ENCODE measurements around the gene SOWAHC. TPM values are rescaled to one million over a fixed set of nuclear protein-coding genes. Genes with fewer than 3 reads are reported as not detected.

Gene SOWAHC
- total and polyA plus RNA-seq, 2 of the 13 experiments (the other 11 are each of a cell fraction or from before 2014, with no cell fraction given) = 21.2 to 22.5 TPM

DNA sequence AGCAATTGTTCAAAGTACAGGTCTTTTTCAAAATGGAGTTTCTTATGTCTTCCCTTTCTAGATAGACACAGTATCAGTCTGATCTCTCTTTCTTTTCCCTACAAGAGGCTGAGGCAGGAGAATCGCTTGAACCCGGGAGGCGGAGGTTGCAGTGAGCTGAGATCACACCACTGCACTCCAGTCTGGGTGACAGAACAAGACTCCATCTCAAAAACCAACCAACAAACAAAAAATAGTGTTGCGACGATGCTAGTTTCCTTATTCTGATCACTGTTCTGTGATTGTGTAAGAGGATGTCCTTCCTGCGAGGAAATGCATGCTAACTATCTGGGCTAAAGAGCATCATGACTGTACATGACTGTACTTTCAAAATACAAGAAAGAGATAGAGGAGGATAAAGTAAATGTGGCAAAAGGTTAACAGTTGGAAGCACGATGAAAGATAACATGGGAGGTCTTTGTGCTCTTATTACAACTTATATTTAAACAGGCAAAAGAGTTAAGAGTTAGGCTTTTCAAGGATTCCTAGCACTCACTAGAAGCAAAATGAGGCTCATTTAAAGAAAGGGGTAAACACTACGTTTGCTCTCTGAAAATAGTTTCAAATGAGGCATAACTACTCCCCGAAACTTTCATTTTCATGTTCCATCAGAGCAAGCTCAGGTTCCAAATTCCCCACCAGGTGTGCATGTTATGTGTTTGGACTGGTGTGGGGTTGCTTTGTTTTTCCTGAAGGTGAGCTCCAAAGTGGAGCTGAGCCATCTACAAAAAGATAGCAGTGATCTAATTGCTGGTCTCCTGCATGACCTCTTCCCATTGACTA is 23.8 kb downstream of the SOWAHC start (continued):
- TF ChIP-seq ZKSCAN8 (CRISPR knock-in tag; IDR thresholded peaks at IDR 0.05; ENCODE audit: borderline replicate concordance) = peak; percentile 12; the same call in 1 of the 2 replicates
- 0 out of 2 replicates have a peak, but pooled peaks have one; percentile 25 for TF ChIP-seq ZNF564 (CRISPR knock-in tag; IDR thresholded peaks at IDR 0.05)
- TF ChIP-seq, protein P1, sequence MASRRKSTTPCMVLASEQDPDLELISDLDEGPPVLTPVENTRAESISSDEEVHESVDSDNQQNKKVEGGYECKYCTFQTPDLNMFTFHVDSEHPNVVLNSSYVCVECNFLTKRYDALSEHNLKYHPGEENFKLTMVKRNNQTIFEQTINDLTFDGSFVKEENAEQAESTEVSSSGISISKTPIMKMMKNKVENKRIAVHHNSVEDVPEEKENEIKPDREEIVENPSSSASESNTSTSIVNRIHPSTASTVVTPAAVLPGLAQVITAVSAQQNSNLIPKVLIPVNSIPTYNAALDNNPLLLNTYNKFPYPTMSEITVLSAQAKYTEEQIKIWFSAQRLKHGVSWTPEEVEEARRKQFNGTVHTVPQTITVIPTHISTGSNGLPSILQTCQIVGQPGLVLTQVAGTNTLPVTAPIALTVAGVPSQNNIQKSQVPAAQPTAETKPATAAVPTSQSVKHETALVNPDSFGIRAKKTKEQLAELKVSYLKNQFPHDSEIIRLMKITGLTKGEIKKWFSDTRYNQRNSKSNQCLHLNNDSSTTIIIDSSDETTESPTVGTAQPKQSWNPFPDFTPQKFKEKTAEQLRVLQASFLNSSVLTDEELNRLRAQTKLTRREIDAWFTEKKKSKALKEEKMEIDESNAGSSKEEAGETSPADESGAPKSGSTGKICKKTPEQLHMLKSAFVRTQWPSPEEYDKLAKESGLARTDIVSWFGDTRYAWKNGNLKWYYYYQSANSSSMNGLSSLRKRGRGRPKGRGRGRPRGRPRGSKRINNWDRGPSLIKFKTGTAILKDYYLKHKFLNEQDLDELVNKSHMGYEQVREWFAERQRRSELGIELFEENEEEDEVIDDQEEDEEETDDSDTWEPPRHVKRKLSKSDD (CRISPR knock-in tag; IDR thresholded peaks at IDR 0.05; ENCODE audit: low read depth) = no peak
- TF ChIP-seq RXRA (CRISPR knock-in tag; IDR thresholded peaks at IDR 0.05) = peak; percentile 31; the same call in 1 of the 2 replicates
- TF ChIP-seq, protein P2, sequence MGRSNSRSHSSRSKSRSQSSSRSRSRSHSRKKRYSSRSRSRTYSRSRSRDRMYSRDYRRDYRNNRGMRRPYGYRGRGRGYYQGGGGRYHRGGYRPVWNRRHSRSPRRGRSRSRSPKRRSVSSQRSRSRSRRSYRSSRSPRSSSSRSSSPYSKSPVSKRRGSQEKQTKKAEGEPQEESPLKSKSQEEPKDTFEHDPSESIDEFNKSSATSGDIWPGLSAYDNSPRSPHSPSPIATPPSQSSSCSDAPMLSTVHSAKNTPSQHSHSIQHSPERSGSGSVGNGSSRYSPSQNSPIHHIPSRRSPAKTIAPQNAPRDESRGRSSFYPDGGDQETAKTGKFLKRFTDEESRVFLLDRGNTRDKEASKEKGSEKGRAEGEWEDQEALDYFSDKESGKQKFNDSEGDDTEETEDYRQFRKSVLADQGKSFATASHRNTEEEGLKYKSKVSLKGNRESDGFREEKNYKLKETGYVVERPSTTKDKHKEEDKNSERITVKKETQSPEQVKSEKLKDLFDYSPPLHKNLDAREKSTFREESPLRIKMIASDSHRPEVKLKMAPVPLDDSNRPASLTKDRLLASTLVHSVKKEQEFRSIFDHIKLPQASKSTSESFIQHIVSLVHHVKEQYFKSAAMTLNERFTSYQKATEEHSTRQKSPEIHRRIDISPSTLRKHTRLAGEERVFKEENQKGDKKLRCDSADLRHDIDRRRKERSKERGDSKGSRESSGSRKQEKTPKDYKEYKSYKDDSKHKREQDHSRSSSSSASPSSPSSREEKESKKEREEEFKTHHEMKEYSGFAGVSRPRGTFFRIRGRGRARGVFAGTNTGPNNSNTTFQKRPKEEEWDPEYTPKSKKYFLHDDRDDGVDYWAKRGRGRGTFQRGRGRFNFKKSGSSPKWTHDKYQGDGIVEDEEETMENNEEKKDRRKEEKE (IDR thresholded peaks at IDR 0.05) = no peak
- 0 out of 2 replicates have a peak, but pooled peaks have one; percentile 38 for TF ChIP-seq ELF1 (CRISPR knock-in tag; IDR thresholded peaks at IDR 0.05)
- TF ChIP-seq NFKBIZ (CRISPR knock-in tag; IDR thresholded peaks at IDR 0.05) = no peak
- TF ChIP-seq ELF4 (CRISPR knock-in tag; IDR thresholded peaks at IDR 0.05; ENCODE audit: borderline replicate concordance) = no peak
- peak; percentile 55; the same call in 1 of the 2 replicates for TF ChIP-seq NFIC (IDR thresholded peaks at IDR 0.05; ENCODE audit: low read length)
- TF ChIP-seq ZC3H13 (CRISPR knock-in tag; IDR thresholded peaks at IDR 0.05) = 0 out of 2 replicates have a peak, but pooled peaks have one; percentile 43
- TF ChIP-seq ZBTB21 (CRISPR knock-in tag; IDR thresholded peaks at IDR 0.05) = no peak
- TF ChIP-seq, protein P3, sequence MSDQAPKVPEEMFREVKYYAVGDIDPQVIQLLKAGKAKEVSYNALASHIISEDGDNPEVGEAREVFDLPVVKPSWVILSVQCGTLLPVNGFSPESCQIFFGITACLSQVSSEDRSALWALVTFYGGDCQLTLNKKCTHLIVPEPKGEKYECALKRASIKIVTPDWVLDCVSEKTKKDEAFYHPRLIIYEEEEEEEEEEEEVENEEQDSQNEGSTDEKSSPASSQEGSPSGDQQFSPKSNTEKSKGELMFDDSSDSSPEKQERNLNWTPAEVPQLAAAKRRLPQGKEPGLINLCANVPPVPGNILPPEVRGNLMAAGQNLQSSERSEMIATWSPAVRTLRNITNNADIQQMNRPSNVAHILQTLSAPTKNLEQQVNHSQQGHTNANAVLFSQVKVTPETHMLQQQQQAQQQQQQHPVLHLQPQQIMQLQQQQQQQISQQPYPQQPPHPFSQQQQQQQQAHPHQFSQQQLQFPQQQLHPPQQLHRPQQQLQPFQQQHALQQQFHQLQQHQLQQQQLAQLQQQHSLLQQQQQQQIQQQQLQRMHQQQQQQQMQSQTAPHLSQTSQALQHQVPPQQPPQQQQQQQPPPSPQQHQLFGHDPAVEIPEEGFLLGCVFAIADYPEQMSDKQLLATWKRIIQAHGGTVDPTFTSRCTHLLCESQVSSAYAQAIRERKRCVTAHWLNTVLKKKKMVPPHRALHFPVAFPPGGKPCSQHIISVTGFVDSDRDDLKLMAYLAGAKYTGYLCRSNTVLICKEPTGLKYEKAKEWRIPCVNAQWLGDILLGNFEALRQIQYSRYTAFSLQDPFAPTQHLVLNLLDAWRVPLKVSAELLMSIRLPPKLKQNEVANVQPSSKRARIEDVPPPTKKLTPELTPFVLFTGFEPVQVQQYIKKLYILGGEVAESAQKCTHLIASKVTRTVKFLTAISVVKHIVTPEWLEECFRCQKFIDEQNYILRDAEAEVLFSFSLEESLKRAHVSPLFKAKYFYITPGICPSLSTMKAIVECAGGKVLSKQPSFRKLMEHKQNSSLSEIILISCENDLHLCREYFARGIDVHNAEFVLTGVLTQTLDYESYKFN (CRISPR knock-in tag; conservative IDR thresholded peaks at IDR 0.05) = peak; percentile 87
- 0 out of 2 replicates have a peak, but pooled peaks have one; percentile 39 for TF ChIP-seq ERF (CRISPR knock-in tag; IDR thresholded peaks at IDR 0.05)
- TF ChIP-seq RBM22 (optimal IDR thresholded peaks at IDR 0.05; ENCODE audit: low read length) = no peak
- peak; percentile 30; the same call in 1 of the 2 replicates for TF ChIP-seq GABPB1 (CRISPR knock-in tag; IDR thresholded peaks at IDR 0.05)
- TF ChIP-seq ZSCAN22 (CRISPR knock-in tag; IDR thresholded peaks at IDR 0.05) = peak; percentile 86; the same call in 1 of the 2 replicates
- TF ChIP-seq ZNF224 (CRISPR knock-in tag; IDR thresholded peaks at IDR 0.05) = no peak
- TF ChIP-seq ZNF672 (CRISPR knock-in tag; IDR thresholded peaks at IDR 0.05) = no peak
- TF ChIP-seq, protein P4, sequence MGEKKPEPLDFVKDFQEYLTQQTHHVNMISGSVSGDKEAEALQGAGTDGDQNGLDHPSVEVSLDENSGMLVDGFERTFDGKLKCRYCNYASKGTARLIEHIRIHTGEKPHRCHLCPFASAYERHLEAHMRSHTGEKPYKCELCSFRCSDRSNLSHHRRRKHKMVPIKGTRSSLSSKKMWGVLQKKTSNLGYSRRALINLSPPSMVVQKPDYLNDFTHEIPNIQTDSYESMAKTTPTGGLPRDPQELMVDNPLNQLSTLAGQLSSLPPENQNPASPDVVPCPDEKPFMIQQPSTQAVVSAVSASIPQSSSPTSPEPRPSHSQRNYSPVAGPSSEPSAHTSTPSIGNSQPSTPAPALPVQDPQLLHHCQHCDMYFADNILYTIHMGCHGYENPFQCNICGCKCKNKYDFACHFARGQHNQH (CRISPR knock-in tag; IDR thresholded peaks at IDR 0.05) = peak; percentile 60; the same call in 1 of the 2 replicates
